UCSD-AML1 (cell line): ENCODE results near the gene FXYD6.

ENCODE experiments used
- DNase-seq: peaks from one replicate; lab custom pipeline; 2025; ENCODE audit not compliant: unreplicated experiment; lab: John Stamatoyannopoulos, UW

The FXYD6 gene

DNA sequence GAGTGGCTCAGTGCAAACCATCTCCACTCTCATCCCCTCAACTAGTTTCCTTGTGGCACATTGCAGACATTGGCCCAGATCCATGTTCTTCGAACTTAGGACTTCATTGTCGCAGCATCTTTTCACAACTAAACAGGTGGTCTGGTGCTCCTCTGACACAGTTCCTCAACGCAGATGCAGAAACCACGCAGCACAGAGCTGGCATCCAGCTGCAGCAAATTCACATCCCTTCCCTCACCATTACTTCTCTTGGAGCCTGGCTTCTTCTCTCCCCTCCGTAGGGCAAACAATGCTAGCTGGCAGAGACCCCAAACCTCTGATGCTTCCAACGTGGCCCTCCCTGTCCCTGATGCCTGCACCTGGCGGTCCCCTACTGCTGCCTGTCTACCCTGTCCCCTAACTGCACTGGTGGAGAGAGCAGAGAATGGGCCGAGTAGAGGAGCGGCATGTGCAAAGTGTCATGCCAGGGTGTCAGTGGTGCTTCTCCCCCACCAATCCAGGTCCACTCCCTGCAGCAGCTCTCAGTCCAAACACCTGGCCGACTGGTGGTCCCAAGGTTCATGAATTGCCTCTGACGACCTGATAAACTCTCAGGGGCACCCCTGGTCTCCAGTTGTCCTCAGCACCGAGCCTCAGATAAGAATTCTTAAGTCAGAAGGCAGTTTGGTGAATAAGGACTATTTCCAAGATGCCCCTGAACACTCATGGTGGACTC is 34.6 kb upstream of the FXYD6 start:
- no peak for DNase-seq

DNA sequence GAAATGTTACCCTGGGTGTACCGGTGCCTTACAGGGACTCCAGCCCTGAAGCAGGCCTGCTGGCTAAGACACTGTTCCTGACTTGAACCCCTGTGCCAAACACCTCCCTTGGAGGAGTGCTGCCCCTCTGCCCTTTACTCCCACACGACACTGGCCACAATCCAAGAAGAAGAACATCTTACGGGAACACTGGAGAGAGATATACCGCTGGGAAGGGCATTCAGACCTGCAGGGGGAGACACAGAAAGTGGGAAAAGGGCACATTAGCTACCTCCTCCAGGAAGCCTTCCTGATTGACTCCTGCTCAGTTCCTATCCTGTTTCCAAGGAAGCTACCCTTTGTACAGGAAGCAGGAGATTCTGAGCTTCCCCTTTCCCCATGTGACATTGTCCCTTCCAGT is 34.1 kb upstream of the FXYD6 start:
- no peak for DNase-seq

DNA sequence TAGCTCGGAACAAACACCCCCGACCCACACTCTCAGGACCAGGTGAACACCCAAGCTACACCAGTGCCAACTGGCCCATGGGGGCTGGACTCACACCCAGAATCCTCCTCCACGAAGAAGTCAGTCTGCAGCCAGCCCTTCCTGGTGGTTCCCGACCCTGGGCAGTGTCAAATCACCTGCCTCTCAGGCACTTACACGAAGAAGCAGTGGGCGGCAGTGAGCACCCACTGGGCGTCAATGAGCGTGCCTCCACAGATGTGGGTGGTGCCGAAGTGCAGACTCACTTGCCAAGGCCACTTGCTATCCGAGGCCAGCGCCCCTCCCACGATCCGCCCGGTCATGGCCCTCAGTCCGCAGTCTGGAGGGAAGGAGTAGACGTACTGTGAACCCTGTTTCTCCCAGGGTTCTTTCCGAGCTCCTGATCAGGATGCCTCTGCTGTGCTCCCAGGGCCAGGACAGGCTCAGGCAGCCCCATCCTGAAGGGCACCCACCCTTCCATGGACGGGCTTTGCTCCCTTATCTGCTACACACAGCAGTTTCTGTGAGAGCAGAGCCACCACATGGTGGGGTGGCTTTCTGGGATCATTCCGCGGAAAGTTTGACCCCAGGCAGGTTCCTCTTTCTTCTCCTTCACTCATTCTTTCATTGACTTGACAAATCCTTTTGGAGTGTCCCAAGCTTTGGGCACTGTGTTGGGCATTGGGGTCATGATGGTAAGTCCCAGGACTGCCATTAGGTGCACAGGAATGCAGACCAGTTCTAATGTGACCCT is 33.3 kb upstream of the FXYD6 start:
- DNase-seq = peak; percentile 46

DNA sequence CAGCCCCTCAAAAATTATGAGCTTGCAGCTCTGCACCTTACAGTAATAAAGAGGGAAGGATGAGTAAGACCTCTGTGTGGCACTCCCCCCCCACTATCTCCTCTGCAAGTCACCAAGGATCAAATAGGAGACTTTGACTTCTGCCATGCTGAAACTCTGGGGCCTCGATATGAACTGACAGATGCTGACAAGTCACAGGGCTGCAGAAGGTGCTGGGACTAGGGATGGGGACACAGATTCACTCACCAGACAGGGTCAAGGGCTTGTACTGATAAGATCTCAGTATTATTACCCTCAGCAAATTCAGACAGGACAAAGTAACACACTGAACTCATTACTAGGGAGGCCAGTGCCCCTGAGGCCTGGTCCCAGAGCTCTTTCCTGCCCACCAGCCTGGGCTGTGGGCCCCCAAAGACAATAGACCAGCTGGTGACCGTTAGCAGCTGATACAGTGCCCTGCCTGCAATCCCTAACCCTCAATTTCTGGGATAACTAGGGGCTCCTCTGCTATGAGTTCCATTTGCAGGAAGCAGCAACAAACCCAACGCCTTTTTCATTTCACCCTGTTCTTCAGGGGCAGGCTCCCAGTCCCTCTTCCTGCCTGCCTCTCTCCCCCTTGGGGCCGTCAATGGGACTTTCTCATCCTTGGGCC is 32.6 kb upstream of the FXYD6 start:
- no peak for DNase-seq

DNA sequence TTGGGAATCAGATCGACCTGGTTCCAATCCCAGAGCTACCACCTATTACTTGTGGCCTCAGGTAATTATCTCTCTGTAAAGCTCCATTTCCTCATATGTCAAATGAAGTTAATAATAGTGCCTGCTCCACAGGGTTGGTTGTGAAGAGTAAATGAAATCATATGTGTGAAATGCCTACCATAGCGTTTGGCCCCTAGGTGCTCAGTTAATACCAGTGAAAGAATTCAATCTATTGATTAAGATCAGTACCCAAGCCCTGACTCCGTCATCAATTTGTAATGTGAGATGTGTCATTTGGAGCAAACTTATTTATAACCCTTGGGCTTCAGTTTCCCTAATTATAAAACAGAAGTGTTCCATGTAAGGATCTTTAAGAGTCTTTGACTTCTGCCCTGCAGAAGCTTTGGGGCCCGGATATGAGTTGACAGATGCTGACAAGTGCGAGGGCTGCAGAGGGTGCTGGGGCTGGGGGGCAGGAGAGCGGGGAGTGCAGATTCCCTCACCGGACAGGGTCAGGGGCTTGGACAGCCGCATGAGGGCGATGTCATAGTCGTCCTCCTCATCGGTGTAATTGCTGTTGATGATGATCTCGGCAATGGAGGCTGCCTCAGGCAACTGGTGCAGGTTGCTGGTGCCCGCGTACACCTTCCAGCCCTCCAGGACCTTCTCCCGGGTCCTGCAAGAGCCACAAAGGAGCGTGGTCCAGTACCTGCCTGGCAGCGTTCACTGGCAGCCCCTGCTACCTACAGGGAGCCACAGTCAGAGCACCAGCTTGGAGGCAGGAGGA is 31.8 kb upstream of the FXYD6 start:
- DNase-seq = peak; percentile 59

DNA sequence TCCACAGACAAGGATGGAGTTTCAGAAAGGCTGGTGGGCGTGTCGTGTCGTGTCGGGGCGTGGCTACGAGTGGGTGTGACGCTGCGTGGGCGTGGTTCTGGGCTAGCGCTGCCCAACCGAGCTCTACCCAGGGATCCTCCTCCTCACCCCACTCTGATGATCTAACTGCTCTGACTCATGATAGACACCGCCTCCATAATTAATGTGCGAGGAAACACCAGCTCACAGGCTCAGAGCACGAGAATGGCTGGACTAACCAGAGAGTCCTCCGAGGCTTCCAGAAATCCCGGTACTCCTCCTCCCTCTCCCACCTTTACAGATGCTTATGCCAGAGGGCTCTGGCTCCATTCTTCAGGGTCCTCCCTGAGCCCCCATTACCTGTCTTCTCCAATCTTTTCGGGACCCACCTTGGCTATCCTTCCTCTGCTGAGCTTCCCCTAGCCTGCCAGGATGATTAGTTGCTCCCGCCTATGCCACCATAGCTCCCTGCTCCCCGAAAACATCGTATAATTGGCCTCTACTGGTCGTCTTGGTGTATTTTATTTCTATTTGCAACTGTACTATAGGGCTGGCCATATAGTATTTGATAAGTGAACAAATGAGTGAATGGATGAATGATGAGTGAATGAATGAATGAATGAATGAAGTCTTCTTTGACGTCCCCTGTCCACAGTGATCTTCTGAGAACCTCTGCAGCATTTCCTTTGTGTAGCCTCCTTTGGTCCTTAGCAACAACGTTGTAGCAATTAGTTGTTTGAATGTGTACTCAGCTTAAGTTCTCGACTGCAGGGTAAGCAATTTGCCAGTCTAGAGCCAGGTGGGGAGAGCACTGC is 31.0 kb upstream of the FXYD6 start:
- DNase-seq = peak; percentile 93

DNA sequence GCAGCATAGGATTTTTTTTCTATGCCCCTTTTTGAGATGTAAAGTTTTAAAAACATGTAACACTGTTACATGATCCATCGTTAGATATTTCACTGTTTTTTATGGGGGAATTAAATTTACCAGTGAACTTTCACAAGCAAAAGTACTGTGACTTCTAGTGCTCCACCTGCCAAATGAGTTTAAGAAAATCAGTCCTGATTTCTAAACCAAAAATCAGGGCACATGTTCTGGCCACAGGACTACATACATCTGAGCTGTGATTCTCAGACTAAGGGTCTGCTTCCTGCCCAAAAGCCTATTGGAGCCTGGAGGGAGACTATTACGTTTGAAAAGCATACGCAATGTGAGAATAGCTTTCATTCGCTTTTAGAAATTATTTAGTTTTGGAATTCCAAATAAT is 30.3 kb upstream of the FXYD6 start:
- no peak for DNase-seq

DNA sequence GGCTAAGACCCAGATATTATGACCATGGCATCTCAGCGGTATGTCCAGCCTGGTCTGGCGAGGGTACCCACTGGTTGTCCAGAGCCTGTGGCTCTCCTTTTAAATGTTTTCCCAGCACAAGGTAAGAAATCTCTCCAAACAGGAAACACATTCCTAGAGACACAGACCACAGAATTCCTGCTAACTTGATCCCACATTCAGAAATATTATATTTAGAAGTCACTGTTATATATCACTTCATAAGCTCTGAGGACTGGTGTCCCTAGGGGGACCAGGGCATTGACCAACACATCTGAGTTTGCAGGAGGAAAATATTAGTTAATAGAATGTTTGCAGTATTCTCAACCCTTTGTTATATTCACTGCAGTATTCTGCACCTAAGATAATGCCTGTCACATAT is 29.7 kb upstream of the FXYD6 start:
- DNase-seq = no peak

DNA sequence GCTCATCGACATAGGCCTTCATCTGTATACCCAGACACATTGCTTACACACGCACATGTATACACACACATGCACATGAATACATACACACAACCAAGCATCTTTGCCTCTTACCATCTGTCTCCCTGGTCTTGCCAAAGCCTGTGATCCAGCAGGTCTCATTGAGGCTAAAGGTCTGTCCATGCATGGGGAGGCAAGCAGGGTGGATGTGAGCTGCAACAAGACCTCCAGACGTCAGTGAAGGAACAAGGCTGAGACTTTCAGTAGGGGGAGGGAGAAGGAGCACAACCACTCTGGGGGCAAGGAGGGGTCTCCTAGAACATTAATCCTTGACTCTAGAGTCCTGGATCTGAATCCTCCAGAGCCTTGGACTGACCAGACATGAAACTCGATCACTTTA is 29.1 kb upstream of the FXYD6 start:
- no peak for DNase-seq

DNA sequence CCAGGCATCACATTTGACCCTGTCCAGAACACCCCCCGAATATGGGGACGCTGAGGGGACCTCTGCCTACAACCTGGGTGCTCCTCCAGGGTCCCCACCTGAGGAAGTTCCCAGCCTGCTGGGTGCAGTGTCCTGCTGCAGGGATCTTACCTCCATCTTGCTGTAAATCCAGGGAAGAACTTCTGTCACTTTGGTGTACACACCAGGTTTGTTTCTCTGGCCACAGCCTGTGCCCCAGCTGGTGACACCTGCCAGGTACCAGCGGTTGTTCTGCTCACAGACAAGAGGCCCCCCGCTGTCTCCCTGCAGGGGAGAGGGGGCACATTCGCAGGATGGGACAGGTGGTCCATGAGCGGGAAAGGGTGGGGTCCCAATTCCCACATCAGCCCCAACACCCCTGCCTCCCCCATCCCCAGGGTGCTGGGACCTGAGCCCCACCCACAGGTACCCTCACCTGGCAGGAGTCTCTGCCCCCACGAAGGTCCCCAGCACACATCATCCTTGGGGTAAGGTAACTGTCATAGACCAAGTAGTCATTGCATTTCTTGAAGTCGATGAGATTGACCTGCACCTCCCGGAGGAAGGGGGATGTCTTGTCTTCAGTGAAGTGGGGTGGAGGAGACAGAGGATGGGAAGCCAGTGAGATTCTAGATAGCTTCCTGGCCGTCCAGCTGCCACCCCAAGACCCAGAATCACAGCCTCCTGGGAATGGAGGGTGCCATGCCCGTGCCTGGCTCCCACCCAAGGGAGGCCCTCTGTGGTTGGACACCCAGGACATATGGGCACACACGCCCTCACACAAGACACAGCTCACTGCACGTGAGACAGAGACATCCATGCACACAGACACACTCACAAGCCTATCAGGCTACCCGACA is 27.3 kb upstream of the FXYD6 start:
- DNase-seq = no peak

DNA sequence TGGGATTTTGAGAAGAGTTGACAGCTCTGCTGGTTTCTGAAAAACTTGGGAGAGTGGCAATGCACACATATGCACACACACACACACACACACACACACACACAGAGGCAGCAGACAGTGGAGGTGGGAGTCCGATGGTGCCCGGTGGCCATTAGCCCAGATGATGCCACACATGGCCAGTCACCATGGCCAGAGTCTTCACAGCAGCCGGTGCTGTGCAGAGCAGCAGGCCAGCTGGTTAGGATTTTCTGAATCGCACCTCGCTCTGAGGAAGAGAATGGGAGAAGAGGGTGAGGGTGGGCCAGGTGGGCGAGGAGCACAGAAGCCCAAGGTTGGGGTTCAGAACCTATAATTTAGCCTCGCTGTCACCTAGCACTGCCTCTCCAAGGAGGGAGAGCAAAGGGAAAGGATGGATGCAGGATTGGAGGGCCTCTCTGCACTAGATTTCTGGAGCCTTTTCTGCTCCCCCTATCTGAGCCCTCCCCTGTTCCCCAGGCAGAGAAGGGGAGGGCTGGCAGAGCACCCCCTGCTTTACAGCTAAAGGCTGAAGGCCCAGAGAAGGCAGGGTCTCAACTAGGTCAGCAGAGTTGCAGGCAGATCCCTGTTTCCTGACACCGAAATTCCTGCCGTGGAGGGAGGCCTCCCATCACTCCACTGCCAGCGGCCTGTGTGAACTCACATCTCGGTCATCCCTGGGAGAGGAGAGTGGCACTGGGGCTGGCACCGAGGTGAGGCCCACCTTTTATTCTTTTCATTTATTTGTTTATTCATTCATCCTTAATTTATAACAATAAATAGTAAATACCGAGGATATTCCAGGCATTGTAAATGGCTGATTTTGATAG is 25.8 kb upstream of the FXYD6 start:
- no peak for DNase-seq

DNA sequence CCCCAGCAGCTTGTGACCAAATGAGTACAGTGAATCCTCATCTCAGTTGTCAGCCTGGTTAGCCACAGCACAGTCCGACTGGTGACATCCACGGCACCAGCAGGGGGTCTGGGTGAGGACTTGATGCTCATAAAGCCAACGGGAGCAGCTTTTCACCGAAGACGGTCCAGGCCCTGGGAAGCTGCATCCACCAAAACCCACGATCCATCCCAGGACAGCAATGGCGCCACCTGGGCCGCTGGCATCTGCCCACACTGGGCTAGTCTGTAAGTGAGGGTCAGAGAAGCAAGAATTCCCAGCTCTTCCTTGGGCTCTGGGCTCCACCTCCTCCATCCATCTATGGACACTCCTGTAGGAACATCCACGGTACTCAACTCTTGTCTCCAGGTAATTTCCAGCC is 25.1 kb upstream of the FXYD6 start:
- DNase-seq = no peak

DNA sequence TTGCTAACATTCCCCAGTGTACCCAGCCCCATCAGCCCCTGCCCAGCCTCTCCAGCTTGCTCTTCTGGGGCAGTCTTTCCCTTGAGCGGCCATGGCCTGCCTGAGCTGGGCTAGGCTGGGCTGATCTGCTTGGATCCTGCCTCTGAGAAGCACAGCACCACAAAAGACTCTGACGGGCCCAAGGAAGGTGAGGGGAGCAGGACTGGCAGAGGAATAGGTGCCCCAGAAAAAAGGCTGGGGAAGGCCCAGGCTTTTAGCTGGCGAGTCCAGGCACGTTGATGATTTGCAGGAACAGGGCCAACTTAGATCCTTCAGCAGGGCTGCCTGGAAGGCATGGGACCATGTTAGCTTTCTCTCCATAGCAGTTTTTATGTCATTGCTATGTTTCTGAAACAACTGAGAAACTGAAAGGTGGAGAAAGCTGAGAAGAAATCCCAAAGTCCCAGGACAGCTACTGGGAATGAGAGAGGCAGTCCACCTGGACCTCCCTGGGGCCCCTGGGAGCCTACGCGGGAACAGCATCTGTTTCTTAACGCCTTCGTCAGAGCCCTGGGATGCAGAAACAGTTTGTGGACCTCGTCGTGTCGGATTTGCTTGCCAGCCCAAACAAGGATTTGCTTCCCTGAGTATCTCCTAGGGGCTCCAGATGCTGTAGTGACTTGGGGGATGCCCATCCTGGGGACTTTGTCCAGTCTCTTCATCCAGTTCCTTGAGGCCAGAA is 24.4 kb upstream of the FXYD6 start:
- no peak for DNase-seq

DNA sequence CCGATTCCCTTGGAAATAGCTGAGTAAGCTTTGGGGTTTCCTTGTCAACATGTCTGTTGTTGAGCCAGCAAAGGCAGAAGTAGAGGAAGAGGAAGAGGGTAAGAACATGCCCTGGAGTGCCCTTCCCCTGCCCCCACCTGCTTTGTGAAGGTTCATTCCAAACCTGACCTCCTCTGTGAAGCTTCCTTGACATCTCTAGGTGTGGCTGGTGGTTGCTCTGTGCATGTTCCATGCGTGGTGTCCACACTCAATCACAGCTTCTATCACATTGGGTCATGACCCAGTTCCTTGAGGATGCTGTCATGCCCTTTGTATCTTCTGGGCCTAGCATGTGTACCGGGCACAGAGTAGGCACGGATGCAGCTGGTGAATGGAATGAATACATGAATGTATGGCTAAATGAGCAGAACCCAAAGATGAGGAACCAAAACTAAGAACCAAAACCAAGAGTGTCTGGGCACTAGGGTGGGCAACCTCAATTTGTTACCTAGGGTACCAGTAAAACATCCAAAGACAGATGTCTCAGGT is 23.7 kb upstream of the FXYD6 start:
- DNase-seq = no peak

DNA sequence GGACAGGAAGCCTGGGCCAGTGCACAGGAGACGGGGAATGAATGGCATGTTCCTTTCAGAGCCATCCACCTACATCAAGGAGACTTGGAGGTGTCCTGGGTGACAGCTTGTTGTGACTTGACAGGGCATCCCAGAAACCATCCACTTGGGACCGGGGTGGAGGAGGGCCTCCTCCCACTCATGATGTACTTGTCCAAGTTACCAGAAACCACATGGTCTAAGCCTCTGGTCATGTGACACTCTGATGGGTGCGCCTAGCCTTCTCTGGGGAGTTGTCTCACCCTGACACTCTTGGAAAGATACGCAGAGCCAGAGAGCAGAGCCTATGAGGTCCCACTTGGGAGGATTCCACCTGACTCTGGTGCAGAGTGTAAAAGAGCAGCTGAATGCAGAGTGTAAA is 21.6 kb upstream of the FXYD6 start:
- no peak for DNase-seq

DNA sequence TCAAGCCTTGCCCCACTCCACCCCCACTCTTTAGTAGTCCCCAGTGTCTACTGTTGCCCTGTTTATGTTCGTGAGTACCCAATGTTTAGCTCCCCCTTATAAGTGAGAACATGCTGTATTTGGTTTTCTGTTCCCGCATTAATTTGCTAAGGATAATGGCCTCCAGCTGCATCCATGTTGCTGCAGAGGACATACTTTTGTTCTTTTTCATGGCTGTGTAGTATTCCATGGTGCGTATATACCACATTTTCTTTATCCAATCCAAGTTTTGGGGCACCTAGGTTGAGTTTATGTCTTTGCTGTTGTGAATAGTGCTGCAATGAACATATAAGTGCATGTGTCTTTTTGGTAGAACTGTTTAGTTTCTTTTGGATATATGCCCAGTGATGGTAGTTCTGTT is 16.2 kb upstream of the FXYD6 start:
- no peak for DNase-seq

DNA sequence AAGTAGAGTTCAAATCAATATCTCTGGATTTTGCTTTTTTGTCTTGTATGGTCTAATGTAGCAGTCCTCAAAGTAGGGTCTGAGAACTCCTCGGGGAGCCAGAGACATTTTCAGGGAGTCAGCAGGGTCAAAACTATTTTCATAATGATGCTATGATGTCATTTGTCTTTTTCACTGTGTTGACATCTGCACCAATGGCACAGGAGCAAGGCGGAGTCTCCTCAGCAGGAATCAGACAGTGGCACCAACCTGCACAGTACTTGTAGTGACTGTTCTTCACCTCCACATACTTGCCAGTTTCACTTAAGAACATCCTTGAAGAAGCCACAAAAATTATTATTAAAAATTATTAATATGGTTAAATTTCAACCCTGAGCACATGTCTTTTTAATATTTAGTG is 14.9 kb upstream of the FXYD6 start:
- no peak for DNase-seq

DNA sequence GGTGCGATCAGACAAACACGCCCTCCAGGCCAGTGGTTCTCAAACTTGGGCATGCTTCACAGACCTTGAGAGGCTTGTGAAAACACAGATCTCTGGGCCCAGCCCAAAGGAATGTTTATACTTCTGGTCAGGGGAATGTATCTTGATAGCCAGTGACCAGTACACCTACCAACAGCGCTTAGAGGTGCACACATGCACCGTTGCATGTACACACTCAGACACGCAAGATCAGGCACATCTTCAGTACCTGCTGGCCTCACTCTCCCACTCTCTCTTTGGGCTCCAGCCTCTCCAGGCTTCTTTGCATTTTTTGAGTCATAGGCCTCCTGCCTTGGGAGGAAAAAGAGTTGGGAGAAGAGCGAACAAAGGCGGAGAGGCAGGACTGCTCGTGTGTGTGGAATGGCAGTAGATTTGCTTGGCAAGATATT is 11.7 kb upstream of the FXYD6 start:
- DNase-seq = no peak
